NCI-H146 (cell line): ENCODE results near the gene MRPL20.
A peak's percentile ranks its signal among the peaks of the same experiment; 100 is the strongest.

Source experiments
- DNase-seq: peaks from one replicate; lab custom pipeline; 2025; lab: John Stamatoyannopoulos, UW

Gene MRPL20

DNA sequence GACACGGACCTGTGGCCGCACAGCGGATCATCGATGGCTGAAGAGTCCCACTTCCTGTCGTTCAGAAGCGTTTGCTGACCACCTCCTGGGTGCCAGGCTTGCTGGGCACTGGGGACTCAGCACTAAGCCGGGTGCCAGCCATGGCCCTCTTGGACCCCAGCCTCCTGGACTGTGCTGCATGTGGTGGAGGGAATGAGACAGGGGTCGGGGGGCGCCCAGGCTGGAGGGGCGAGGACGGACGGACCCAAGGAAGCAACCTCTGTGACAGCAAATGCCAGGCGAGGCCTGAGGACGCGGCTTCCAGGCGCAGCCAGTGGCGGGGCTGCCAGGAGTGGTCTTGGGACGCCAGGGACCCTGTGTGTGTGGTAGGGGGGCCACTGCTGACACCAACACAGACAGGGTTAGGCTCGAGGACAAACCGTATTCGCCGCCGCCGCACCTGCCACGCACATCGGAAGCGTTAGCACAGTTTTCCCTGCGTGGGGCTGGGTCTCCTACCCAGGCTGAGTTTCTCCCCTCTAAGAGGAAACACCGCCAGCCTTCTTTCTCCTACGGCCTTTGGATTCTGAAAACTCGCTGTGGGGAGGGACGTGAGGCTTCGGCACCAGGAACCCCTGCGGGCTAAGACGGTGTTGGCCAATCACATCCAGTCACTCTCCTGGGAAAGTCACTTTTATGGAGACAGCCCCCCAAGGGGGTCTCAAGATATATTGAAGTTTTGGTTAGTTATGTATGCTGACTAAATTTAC, 45.7 kb downstream of the MRPL20 start:
- DNase-seq = no peak

DNA sequence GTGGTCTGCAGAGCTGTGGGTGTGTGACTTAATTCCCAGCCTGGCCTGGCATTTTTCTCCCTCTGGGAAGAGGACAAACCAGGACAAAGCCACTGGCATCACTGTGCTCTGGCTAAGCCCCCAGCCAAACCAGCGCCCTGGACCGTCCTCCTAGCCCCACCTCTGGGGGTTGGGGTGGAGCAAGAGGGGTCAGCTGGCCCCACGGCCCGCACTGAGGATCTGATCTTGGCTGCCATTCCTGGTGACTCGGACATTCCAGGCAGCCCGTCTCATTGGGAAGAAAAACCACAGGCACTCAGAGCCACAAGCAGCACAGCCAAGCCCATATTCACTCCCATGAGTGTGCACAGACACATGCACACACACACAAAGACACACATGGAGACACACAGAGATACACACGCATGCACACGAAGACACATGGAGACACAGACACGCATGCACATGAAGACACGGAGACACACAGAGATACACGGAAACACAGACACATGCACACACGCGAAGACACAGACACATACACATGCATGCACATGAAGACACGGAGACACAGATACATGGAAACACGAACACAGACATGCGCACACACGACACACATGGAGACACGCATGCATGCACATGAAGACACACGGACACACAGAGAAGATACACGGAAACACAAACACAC, 46.5 kb downstream of the MRPL20 start:
- DNase-seq = no peak

DNA sequence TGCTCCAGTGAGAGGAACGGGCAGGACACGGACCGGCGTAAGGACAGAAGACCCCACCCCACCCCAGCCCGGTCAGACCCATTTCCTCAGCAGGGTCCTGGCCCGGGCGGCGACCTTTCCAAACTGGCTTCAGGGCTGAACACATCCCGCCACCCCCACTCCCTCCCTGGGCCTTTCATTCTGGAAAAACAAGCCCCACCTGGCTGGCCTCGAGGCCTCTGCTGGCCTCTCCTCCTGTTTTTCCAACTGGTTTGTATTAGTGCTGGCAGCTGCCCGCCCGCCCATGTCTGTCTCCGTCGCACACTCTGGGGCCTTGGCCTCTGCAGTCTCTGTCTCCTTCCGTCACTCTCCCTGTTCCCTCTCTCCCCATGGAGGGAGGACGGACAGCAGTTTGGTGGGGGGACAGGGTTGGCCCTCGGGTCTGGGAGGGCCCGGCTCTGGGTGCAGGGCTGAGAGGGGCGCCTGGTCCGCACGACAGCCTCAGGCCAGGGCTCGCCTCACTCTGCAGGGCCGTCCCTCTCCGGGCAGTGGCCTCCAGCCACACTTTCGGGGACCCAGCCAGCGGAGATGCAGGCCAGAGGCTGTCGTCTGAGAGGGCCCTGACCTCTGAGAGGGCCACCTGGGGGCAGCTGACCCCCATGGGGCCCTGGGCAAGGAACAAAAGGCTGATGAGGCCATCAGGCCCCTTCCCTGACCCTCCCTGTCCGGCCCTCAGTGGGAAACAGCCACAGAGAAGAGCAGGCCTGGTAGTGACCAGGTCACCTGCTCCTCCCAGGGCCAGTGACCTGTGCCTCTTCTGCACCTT, 47.2 kb downstream of the MRPL20 start:
- DNase-seq = no peak

DNA sequence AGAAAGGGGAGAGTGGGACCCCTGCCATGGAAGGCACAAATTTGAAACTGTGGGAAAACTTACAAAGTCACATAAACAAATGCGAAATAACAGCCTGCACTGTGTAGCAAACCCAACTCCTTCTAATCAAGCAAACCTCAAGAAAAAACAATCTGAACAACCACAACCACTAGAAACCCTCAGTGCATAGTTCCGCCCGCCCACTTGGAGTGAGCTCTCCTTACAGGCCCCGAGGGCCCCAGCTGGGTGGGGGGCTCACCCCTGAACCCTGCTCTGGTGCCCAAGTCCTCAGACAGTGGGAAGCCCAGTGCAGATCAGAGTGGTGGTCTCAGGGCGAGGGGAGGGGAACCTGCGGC, 47.8 kb downstream of the MRPL20 start:
- no peak for DNase-seq

DNA sequence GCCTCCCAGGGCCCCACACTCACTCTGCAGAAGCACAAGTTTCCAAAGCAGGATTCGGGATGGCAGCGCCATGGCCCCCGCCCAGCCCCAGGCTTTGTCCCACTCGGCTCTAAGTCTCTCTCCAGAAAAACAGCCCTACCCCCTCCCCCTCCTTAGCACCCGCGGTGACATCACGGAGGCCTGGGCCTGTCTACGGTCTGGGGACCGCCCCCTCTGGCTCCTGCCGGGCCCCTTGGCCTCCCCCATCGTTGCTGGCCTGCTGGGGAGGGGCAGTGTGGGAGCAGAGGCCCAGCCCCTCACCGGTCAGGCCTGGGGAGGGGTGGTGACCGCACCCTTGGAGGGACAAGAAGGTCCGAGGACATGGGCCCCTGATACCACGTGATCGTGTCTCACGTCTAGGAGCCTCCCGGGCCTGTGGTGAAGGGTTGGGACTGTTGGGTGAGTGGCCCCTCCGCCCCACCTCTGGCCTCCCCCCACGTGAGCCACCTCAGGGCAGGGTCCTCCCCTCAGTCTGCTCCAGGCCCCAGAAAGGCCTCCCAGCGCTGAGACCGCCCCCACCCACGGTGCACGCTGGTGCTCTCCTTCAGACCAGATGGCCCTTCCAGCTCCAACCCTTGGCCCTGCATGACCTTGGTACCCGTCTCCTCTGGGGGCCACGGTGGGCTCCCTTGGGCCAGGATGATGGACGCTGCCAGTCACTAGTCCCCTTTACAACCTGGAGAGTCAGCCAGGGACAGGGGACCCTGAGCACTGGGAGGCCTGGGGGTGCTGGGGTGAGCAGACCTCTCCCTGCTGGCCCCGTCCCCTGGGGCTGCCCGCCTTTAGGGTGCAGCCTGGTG, 48.4 kb downstream of the MRPL20 start, which contains the start of gene MXRA8:
Gene MXRA8 (minus strand): TSS at position 123 of the 839 bp plus-strand sequence. CDS start 51 bp downstream, at position 72.
- no peak for DNase-seq

DNA sequence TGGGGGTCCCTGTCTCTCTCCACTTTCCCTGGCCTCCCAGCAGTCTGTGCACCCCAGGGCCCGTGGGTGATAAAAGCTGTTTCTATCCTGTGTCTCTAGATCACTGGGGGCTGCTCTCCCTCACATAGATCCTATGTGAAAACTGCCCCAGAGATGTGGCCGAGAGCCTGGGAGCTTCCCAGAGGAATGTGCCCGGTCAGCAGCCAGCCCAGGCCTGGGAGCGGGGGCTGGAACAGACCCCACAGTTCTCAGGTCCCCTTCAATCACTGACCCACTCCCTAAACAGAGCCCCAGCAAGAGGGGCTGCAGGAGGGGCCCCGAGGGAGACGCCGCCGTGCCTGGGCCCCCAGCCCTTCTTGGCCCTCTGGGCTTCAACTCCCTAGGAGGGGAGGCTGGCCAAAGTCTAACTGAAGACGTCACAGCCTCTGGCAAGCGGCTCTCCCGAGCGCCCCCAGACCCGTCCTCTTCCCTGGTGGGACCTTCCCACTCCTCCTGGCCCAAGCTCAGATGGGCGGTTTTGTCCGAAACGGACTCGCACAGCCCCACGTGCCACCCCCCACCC, 49.1 kb downstream of the MRPL20 start:
- no peak for DNase-seq

DNA sequence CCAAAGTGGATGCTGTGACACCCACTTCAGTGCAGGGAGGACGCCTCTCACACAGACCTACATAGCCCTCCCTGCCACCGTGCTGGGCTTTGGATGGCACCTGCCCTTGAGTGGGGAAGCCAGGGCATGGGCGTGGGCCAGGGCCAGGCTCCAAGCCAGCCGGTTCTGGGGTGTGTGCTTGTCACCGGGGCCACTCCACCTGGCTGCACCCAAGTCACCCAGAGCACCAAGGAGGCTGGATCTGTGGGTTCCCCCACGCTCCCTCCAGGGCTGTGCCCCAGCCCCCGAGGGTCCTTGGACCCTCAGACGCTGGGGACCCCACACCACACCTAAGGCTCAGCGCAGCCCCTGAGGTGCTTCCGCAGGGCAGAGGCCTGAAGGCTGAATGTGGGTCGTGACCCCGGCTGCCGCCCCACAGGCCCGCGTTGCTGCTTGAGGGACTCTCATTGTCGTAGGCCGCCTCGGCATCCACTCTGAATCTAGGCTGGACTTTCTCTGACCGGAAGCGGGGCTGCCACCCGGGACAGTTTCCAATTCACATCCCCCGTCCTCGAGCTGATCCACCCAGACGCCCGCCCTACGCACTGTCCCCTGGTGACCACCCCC, 50.2 kb downstream of the MRPL20 start:
- no peak for DNase-seq

DNA sequence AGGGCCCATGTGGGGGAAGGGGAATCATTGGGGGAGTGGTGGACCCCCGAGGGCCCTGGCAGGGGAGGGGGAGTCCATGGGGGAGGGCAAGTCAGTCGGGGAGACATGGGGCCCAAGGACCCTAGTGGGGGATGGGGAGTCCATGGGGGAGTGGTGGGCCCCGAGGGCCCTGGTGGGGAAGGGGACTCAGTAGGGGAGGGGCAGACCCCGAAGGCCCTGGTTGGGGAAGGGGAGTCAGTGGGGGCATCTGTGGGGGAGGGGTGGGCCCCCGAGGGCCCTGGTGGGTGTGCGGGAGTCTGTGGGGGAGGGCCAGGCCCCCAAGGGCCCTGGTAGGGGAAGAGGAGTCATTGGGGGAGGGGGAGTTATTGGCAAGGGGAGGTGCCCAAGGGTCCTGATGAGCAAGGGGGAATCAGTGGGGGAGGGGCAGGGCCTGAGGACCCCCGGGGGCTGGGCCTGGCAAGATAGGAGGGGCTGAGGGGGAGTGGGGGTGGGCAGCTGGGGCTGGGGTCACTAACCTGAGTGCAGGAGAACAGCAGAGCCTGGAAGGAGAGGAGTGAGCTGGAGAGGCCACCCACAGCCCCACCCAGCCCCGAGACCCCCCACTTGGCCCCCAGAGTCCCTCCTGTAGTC, 50.8 kb downstream of the MRPL20 start:
- DNase-seq = no peak

DNA sequence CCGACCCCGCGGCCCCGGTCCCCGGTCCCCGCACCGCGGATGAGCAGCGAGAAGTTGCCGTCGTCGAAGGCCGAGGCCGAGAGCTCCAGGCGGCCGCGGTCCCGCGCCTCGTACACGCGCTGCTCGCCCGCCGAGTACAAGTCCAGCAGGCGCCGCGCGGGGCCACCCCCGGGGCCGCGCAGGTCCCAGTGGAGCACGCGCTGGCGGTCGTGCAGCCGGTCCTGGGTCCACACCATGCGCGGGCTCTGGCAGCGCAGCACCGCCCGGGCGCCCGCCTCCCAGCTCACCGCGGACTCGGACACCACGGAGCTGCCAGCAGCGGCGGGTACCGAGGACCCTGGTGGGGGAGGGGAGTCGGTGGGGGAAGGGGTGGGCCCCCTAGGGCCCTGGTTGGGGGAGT, 51.7 kb downstream of the MRPL20 start:
- peak; percentile 46 for DNase-seq

DNA sequence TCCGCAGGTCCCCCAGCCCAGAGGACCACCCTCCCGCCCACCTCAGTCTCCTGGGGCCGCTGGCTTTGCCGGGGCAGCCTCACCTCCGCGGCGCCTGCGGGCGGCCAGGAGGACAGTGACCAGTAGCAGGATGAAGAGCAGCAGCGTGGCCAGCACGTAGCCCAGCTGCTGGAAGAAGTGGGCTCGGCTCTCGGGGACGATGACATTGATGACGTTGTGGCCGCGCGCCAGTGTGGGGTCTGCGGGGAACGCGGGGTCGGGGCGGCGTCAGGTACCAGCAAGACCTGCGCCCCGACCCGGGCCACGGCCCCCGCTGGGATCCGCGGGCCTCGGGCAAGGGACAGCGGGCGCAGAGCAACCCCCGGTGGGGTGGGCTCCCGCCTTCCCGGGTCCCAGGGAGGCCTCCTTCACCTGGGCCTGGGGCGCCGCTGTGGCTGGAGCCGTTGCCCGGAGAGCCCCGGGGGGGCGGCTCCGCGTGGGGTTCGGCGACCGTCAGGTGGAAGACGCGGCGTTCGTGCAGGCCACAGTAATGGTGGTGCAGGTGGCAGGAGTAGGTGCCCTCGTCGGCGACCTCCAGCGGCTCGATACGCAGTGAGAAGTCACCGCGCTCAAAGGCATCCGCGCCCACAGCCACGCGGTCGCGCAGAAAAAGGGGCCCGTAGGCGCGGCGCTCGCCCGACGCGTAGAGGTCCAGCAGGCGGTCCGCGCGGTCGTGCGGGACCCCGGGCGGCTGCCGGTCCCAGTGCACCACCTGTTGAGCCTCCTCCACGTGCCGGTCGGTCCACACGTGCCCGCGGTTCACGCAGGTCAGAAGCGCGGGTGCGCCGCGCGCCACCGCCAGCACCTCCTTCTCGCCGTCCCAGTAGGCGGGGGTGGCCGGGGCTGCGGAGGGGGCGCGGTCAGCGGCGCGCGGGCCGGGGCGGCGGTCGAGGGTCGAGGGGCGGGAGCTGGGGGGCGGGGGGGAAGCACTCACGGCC, 52.5 kb downstream of the MRPL20 start:
- peak; percentile 19 for DNase-seq

DNA sequence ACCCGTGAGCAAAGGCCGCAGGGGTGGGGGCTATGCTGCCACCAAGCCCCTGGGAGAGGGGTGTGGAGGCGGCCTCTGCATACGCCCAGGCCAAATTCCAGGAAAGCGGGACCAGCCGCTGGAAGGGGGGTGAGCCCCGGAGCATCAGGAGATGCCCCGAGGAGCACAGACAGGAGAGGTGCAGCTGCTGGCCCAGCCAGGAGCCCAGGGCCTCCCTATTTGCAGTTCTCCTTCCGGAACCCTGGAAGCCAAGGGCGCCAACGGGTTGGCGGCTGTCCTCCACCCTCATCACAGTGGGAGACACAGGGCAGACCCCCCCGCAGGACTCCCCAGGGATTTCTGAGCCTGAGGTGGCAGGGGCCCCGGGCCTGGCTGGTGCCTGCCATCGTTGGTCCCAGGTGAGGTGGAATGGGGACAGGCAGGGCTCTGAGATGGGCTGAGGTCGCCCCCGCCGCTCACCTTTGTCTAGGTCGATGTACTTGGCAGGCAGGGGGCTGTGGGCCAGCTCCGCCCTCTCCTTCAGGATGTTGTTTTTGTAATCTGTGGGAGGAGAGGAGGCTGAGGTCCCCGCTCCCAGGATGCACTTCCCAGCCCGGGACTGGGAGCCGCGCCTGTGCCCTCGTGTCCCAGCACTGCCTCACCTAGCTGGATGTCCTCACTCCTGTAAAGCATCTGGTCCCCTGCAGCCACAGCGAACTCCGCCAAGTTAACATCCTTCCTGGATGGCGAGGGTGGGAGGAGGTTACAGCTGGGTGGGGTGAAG, 53.5 kb downstream of the MRPL20 start:
- no peak for DNase-seq

DNA sequence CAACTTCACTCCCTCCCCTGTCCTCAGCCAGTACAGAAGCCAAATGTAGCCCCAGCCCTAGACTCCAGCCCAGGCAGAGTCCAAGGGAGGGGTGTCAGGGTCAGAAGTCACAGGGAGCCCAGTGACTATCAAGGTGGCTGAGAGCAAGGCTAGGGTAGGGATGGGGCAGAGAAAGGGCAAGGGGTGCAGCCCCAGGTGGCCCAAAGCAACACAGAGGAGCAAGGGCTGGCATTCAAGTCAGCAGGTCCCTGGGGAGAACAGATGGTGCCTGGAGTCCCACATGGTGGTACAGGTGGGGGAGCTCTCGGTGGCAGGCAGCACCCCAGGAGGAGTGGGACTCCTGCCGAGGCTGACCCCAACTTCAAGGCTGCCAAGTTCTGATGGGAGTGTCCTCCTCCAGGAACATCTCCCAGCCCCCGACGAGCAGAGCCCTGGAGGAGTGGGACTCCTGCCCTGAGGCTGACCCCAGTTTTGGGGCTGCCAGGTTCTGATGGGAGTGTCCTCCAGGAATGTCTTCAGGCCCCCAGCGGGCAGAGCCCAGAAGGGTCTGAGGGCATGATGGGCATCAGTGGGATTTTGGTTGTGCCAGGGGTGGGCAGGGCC, 54.2 kb downstream of the MRPL20 start:
- DNase-seq = no peak
